Stomach (tissue), 4 donors: Measurements from ENCODE around the gene PPAN.

Source experiments
- CTCF ChIP-seq, 7 experiments: fragments of 450-650 bp in 4 of 7; fragments of 200-600 bp in 3 of 7; sonication (generic) in 3 of 7; IDR thresholded peaks; one replicate each; pipeline ENCODE4 v1.5.1; 2016 to 2019; ENCODE audit warnings: antibody characterized with exemption in 7 of 7, control low read depth in 2 of 7, mild to moderate bottlenecking in 1 of 7
- POLR2A ChIP-seq, 4 donors: fragments of 450-650 bp; IDR thresholded peaks; one replicate each; pipeline ENCODE4 v1.6.1; 2016; ENCODE audit warnings: antibody characterized with exemption in 4 of 4, control low read depth in 2 of 4, mild to moderate bottlenecking in 1 of 4, moderate library complexity in 1 of 4

GRCh38 chr19:10109528-10109927 lies 3.4 kb downstream of the PPAN start:
- TF ChIP-seq POLR2A (IDR thresholded peaks at IDR 0.05), result no peak
- TF ChIP-seq CTCF (IDR thresholded peaks at IDR 0.05), result no peak
